OCI-M1 (cell line): ENCODE measurements around the gene PREP.
"Not testable (repeated sequence)": the region's sequence is repeated elsewhere in the genome, so short reads cannot be mapped to it uniquely, and the experiment has no call there.

Experiments used
- DNase-seq: peaks from one replicate; lab custom pipeline; 2025; lab: John Stamatoyannopoulos, UW

The PREP gene

GRCh38 chr6:105402939-105403935 is at the start of gene PREP:
PREP (minus strand) TSS chr6:105403082; CDS start chr6:105402891, 191 bp downstream.
- peak; percentile 91 for DNase-seq

DNA sequence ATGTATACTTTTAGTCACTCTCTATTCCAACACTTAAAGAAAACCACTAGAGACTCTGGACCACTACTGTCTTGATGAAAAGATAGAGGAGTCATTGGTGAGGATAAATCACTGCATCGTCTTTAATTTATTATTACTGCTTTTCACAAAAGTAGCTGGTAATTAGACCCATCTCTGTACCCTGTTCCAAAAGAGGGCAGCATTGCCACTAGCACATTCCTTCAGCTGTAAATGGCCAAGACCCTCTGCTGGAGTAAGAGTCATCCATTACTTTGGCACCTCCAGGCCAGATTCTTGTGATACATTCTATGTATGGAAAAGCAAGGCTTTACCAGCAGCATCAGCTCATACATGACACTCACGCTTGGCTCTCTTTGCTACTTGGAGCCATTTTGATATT is 49.5 kb upstream of the PREP start:
- no peak for DNase-seq

DNA sequence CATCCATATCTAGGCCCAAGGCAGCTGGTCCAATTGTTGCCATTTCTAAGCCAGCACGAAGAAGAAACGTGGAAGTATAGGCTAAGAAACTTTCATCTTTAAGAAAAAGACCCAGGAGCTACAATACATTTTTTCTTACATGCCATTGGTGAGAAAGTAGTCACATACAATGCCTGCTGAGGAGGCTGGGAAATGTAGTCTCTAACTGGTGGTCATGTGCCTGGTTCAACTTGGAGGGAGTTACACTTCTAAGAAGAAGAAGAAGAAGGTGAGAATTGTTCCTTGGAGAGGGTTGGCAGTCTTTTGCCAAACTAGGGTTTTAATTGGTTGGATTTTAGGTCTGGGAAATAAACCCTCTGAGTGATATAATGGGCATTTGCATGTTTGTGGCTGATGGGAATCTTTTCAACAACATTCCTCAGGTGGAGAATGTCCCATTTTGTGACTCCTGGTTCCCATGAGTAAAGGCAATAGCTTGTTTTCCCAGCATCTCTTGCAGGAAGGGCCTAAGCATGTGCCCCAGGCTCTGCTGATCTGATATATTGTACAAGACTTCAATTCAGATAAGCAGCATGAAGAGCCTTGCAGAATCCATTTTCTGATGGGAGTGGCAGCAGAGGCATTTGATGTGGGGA is 47.0 kb upstream of the PREP start:
- no peak for DNase-seq

- no peak for DNase-seq
Measured at GRCh38 chr6:105445481-105445880, 42.6 kb upstream of the PREP start.

DNA sequence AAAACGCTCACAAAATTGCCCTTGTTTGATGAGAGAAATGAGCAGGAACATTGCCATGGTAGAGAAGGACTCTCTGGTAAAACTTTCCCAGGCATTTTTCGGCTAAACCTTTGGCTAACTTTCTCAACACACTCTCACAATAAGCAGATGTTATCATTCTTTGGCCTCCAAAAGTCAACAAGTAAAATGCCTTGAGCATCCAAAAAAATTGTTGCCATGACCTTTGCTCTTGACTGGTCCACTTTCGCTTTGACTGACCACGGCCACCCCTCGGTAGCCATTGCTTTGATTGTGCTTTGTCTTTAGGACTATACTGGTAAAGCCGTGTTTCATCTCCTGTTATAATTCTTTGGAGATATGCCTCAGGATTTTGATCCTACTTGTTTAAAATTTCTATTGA is 41.1 kb upstream of the PREP start:
- no peak for DNase-seq

GRCh38 chr6:105442369-105442768 is 39.5 kb upstream of the PREP start:
- no peak for DNase-seq

GRCh38 chr6:105437236-105437635 is 34.4 kb upstream of the PREP start:
- no peak for DNase-seq

- no peak for DNase-seq
Measured at GRCh38 chr6:105433723-105434122, 30.8 kb upstream of the PREP start.

DNA sequence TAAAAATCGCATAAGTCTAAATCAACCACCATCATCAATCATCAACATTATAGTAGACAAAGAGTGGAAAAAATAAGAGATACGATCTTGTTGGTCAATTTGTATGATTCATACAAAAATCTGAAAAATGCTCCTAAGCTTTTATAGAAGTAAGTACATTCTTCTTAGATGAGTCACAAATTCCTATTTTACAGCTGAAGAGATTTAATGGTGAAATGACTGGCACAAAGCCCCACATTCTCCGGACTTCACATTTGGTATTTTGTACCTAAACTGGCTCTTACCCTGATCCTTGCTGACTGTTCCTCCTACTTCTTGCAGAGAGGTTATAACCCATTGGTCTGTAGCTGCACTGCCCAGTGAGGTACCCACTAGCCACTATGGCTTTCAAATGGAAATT is 29.9 kb upstream of the PREP start:
- DNase-seq, result no peak

DNA sequence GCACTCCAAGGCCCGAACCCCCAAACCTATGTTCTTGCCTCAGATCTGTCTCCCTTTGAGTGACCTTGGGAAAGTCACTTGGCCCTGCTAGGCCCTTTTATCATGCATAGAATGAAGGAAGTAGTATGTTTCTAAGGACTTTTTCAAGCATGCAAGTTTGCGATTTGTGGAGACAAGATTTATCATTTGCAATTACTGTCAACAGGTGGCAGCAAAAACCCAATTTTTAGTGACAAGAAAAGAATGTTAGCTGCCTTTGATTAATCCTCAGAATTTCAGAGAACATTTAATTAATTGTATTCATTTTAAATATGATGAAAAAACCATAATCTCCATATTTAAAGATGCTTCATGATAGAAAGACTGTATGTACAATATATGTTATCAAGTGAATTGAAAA is 28.3 kb upstream of the PREP start:
- peak; percentile 78 for DNase-seq

DNA sequence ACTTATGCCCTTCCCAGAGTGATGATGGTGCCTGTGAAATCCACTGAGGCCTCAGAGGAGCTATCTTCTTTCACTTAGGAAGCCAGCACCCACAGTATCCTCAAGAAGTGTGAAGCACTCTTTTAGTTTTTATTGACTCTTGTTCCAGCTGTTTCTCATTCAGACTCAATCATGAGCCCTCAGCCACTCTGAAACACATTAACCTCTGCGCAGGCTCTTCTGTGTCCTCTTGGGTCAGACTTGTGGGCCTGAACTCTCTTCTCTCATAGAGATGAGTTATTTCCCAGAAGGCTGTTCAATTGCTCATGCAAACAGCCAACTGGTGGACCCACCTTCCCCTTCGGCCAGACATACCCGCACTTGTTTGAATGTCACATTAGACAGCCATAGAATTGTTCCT is 27.8 kb upstream of the PREP start:
- DNase-seq, result no peak

- DNase-seq, result no peak
Measured at GRCh38 chr6:105429676-105430075, 26.8 kb upstream of the PREP start.

DNA sequence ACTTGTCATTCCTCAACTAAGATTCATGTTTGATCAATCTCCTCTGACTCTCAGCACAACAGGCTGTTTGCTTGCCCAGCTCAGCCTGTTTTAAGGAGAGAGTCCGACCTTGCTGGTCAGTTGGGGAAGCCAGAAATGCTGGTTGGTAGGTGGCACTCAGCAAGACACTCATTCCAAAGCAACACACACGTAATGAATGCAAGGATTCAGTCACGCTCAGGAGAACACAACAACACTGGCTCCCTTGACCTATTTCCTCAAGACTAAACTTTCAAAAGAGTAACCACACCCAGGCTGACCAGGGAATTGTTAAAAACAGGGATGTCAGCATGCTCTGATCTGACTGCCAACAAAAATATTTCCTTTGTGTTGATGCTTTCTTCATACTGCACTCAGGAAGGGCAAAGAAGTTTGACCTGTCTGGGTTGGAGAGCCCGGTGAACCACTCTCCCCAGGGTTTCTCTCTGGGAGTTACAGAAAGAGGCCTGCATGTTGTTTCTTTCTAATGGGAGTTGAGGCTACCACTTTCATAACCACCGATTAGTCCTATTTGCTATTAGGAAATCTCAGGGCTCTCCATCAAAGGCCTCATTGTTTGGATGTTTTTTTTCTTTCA is 25.6 kb upstream of the PREP start:
- DNase-seq, result no peak

GRCh38 chr6:105424175-105424783 is 21.4 kb upstream of the PREP start:
- peak; percentile 84 for DNase-seq

GRCh38 chr6:105416971-105417370 is 14.1 kb upstream of the PREP start:
- DNase-seq, result not testable (repeated sequence)

DNA sequence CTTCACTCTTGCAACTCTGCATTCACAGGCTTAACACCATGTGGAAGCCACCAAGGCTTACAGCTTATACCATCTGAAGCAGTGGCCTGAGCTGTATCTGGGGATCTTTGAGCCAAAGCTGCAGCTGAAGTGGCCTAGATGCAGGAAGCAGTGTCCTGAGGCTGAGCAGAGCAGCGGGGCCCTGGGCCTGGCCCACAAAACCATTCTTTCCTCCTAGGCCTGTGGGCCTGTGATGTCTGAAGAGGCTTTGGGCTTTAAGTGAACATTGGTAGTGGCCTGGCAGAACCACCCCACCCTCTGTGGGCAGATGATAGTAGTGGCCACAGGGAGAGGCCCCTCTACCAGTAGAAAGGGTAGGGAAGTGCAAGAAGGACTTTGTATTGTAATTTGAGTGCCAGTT is 6.9 kb upstream of the PREP start:
- DNase-seq, result no peak

GRCh38 chr6:105402090-105402938 is 568 bp downstream of the PREP start:
- peak; percentile 79 for DNase-seq

DNA sequence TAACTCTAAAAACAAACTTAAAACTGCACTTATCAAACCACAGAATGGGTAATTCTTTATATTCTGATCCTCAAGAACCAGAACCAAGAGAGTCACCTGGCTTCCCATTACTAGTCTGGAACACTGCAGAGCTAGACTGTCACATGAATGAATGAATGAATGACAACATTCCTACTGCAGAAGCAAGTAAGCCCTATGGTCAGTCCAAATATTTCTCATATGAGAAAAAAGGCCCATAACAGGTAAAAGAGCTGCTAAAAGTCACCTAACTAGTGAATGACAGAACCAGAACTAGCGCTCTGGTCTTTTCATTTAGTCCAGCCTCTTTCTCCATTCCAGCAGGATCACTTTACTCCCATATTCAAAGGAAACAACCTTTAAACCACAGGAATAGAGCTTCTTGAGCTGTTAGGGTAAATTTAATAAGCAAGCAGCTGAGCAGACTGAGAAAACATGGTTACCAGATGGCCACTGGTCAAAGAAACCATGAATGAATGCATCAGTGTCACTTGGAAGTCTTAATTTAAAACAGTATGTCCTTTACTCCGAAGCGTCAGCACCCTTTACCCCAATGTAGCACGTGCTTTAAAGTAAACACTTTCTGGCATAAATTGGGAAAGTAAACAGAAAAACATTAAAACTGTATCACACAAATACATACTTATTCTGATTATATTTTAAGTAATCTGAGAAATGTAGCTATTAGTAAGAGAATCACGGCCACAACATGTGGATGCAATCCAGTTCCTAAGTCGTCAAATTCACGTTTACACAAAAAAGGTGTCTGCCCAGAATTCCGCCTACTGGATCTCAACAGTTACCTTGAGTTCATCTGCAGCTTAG is 1.4 kb downstream of the PREP start:
- DNase-seq, result no peak

DNA sequence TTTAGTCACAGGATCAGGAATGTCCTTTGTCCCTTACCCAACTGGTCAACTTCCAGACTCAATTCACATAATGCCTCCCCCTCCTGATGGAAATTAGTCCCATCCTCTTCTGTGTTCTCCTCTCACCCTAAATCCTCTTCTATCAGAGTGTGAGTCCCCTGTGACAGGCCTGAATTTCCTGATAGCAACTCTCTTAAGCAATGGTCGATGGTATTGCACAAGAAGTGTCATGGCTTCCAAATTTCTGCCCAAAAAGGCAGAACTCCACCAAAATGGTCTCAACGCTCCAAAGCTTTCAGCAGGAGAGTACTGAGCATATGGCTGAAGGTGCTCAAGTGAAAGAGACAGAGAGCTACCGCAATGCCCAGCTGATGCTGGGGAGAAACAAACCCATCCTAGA is 2.4 kb downstream of the PREP start:
- peak; percentile 56 for DNase-seq

- no peak for DNase-seq
Measured at GRCh38 chr6:105398859-105399258, 4.0 kb downstream of the PREP start.

GRCh38 chr6:105397987-105398386 is 4.9 kb downstream of the PREP start:
- DNase-seq, result no peak
